Activated T-cell treated with anti-CD3 and anti-CD28 coated beads, Interleukin-2, amount 50 U/mL, for 48 hours (primary cell): ENCODE measurements around the gene DMPK.

Experiments used
- DNase-seq, 2 experiments: peaks; one replicate each; pipeline ENCODE4 v3.0.0-alpha.2; 2020

The DMPK gene

DNA sequence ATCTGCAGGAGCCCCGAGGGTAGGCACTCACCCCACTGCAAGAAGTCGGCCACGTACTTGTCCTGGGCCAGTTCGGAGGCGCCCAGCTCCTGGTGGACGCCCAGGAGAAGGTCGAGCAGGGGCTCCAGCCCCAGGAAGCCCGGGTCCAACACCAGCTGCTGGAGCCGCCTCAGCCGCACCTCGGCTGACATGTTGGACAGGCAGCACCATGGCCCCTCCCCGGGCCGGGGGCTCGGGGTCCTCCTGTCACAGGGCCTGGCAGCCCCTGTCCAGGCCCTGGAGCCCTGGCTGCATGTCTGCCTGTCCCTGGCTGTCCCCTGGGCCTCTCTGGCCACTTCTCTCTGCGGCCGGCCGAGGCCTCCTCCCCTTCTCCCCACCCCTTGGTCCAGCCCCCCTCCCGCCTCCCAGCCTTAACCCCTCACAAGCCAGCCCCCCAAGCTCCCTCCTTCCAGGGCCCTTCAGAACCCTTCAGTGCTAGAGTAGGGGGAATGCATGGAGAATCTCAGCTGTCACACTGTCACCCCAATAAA lies at the start of gene DMPK:
Gene DMPK (minus strand): TSS at position 329 of the 530 bp plus-strand sequence. CDS start 138 bp downstream, at position 191.
- DNase-seq: no peak

- DNase-seq: no peak
Observed at GRCh38 chr19:45828945-45829344, 46.7 kb upstream of the DMPK start.

GRCh38 chr19:45828523-45828922 lies 46.2 kb upstream of the DMPK start:
- DNase-seq: no peak

DNA sequence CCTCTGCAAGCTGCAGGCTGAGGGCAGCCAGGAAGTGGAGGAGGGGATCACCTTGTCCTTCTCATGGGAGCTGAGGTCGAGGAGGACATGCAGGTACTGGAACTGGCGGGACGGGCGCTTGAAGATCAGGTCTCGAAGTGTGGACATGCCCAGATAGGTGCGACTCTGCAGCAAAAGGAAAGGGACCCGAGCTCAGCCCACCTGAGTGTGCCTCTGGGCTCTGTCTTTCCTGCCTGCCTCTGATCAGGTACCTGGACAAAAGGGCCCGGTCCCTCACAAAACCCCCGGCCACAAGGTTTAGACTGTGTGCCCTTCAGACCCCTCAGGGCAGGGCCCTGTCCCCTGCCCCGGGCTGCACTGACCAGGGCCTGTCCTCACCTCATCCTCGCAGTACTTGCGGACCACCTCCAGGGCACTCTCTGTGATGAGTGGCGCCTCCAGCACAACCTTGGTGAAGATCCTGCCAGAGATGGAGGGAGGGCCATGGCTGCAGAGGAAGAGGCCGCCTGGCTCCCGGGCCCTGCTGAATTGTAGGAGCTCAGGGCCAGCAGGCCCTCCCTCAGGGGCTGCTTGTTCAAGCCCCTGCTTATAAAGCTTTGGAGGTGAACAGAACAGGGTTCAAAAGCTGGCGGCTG lies 45.3 kb upstream of the DMPK start:
- no peak for DNase-seq

DNA sequence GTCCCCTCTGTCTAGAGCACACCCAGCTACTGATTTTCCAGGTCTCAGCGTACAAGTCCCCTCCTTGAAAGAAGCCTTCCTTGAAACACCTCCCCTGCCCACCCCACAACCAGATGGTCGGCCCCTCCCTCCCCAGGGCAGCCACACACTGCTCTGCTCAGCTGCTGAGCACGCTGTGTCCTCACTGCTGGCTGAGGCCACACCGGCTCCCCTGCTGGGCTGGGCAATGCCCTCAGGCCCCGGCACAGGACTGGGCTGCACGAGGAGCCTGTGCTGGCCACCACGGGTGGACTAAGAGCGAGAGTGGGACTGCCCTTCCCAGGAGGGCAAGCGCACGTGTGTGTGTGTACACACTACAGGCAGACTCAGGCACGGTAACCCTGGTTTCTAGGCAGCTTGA lies 44.6 kb upstream of the DMPK start:
- DNase-seq: no peak

DNA sequence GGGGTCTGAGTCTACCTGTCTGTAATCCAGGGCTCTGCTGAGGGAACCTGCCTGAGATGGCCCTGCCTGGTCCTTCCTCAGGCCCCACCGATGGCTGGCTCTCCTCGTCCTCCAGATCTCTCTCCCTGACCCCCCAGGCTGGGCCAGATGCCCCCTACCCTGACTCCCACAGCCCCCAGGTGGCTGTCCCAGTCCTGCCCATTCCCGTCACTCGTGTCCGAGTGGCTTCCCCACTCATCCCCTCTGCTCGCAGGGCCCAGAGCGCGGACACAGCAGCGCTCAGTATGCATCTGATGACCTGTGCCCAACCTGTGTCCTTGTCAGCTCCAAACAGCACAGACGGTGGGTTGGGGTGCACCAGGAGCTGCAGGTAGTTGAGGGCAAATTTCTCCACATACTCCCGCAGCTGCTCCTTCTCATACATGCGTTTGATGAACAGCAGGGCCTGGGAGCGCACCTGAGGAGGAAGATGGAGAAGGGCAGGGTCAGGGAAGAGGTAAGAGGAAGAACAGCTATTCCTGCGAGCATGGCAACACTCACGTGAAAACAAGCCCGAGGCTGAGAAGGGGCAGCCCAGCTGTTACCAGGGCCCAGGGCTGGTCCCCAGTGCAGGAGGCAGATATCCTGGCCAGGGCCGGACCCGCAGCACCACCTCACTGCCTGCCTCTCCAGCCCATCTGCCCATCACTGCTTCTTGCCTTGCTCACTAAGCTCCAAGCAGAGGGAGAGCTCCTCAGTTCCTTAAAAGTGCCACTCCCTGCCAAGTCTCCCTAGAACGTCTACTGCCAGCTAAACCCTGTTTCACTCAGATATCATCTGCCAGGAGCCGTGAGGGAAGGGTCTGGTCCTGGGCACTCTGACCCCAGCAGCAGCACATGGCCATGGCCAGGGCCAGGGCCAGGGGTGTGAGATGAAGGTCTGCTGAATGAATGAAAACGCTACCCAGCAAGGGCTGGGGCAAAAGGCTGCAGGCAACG lies 43.9 kb upstream of the DMPK start:
- DNase-seq: no peak

GRCh38 chr19:45825263-45825605 lies 42.9 kb upstream of the DMPK start:
- no peak for DNase-seq

GRCh38 chr19:45824531-45825262 lies 42.4 kb upstream of the DMPK start:
- no peak for DNase-seq

GRCh38 chr19:45824041-45824471 lies 41.8 kb upstream of the DMPK start:
- no peak for DNase-seq

- DNase-seq: no peak
Observed at GRCh38 chr19:45823182-45823581, 40.9 kb upstream of the DMPK start.

DNA sequence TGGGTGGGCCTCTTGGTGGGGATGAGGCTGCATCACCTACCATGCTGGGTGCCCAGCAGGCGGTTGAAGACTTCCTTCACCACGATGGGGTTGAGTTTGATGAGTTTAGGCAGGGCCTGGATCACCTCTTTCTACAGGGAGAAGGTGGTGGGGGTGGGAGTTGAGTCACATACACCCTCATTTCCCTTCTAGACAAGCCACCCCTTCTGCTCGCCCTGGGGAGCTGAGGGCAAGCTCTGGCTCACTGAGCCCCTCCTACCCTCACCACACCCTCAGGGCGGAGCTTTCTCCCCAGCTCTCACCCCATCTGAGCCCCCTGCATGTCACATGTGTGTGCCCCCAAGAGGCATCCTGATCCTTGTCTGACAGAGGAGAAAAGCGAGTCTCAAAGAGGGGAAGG lies 40.4 kb upstream of the DMPK start:
- no peak for DNase-seq

- DNase-seq: no peak
Observed at GRCh38 chr19:45821570-45821969, 39.3 kb upstream of the DMPK start.

- DNase-seq: no peak
Observed at GRCh38 chr19:45821103-45821521, 38.8 kb upstream of the DMPK start.

DNA sequence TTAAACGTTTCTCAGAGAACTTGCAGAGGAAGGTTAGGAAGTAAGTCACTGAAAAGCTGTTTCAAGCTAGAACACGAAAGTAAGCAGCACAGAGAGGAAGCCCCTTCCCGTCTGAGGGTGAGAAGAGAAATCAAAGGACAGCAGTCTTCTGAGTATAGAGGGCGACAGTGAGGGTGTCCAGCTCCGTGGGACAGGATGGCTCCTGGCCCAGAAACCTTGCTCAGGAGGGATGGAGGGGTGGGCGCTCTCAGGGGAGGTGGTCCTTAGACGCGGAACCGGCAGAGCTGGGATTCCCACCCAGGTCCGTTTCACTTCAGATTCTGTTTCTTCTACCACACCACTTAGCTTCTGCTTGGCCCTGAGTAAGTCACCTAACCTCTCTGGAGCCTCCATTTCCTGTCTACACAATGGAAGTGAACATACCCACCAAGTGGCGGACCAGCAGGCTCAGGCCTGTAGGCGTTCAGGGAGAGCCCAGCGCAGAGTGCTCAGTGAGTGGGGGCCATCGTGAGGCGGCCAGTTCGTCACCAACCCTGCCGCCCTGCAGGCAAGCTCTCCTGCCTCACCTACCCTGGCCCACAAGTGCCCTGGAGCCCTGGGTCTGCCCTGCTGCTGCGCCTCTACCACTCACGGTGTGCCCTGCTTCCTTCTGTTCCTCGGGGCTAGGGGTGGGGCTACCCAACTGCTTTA lies 38.3 kb upstream of the DMPK start:
- no peak for DNase-seq

DNA sequence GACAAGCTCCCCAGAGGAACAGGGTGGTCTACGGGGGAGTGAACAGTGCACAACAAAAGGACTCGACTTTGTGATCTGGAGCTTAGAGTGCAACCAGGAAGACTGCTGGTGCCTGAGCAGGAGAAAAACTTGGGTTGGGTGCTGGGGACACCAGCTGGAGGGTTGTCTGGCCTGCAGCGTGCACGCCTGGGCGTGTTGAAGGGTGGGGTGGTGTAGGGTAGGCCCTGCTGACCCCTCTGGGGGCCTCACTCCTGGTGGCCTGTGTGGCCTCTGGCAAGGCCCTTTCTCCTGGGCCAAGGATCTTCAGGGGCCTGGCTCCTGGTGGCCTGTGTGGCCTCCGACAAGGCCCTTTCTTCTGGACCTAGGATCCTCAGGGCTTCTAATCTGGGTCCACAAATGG lies 37.5 kb upstream of the DMPK start:
- DNase-seq: no peak

DNA sequence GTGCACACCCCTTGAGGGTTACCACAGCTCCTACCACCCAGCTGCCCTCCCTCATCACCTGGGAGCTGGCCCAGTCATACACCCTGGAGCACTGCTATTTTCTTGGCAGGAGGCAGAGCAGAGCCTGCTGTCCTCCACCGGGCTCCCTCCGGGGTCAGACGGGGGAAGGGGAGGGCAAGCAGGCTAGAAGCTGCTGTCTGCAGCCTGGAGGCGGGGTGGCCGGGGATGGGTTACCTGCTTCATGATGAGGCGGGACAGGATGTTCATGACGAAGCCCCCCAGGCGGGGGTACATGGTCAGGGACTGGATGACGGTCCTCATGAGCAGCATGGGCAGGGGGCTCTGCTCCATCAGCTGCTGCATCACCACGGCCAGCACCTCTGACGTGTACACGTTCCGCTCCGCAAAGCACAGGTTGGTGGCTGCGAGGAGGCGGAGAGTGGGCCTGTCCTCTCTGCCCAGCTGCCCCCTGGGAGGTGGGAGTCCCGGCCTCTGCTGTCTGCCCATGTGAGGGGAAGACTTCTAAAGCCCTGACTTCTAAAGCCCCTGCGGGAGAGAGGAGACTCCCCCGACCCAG lies 35.5 kb upstream of the DMPK start:
- no peak for DNase-seq

- DNase-seq: peak; percentile 98
Observed at GRCh38 chr19:45817010-45817724, 34.9 kb upstream of the DMPK start.

GRCh38 chr19:45816236-45817009 lies 34.1 kb upstream of the DMPK start:
- DNase-seq: no peak

DNA sequence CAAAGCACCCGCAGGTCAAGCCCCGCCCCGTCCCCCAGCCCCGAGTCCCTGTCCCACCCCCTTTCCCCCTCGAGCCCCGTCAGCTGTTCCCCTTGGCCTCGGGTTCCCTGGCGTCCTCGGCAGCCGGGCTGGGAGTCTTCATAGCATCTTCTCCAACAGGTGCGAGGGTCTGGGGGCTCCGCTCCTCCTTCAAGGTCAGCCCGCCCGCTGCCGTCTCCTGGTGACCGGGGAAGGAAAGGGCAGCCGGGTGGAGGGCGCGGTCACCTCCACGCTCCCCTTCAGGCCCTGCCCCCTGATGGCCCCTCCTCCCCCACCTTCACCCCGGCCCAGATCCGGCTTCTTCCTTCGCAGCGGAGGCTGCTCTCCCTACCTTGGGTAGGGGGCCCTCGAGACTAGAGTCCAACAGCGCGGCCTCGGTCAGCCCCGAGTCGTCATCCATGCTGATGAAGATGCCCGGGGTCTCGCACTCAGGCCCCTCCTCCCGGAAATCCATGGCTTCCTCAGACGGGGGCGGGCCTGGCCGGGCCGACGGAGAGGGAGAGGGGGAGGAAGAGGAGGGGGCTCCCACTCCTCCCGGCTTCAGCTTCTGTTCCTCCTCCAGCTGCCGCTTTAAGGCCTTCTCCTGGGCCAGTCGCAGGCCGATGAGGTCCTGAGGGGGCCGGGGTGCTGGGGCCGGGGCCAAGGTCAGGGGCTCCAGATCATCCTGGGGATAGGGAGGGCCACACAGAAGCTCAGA lies 33.4 kb upstream of the DMPK start:
- DNase-seq: no peak
